Colonic mucosa (tissue), 4 donors: Measurements from ENCODE around the gene FOXK2. TPM values are rescaled to one million over a fixed set of nuclear protein-coding genes. Genes with fewer than 3 reads are reported as not detected.

Experiments
- DNase-seq: peaks from one replicate; pipeline ENCODE4 v3.0.0-alpha.2; 2020
- H3K27ac ChIP-seq: fragments of 200-600 bp; one replicate; pipeline ENCODE4 v1.8.0; 2021
- H3K27me3 ChIP-seq: fragments of 200-600 bp; one replicate; pipeline ENCODE4 v1.8.0; 2021
- H3K36me3 ChIP-seq: fragments of 200-600 bp; one replicate; pipeline ENCODE4 v1.8.0; 2021
- H3K4me1 ChIP-seq: fragments of 200-600 bp; one replicate; pipeline ENCODE4 v1.8.0; 2021; ENCODE audit warnings: mild to moderate bottlenecking
- H3K4me3 ChIP-seq: fragments of 200-600 bp; one replicate; pipeline ENCODE4 v1.8.0; 2021
- H3K9ac ChIP-seq, 2 donors: one replicate each; pipeline ENCODE4 v1.7.0; 2013; ENCODE audit warnings: control low read depth in 2 of 2, low read depth in 2 of 2, low read length in 2 of 2
- H3K9me3 ChIP-seq: fragments of 200-600 bp; one replicate; pipeline ENCODE4 v1.8.0; 2021
- CTCF ChIP-seq: fragments of 200-600 bp; IDR thresholded peaks from one replicate; pipeline ENCODE4 v1.8.0; 2022; ENCODE audit warnings: antibody characterized with exemption, mild to moderate bottlenecking
- intact Hi-C: fragments of 100-400 bp; cut with DNase I; formaldehyde crosslinking; loops from one replicate; pipeline ENCODE4 v1.14.1; 2022
- total RNA-seq, 2 donors: library from RNA; stranded (reverse); fragmentation: NEBNext Ultra II Directional in 1 of 2; extraction: Animal tissue kit (Norgen Biotek cat#: 25700) in 1 of 2; gene quantifications; one replicate each; pipeline ENCODE4 v1.2.1, GENCODE V29; 2021
- donor health status: healthy.
- donor health status: DM: no; HTN: no; CAD: no.
- donor health status: DM: no; HTN: no; CAD: no.

Gene FOXK2
- total RNA-seq, 2 donors from 2014 or later, result 34.8 to 44.5 TPM

- H3K36me3 ChIP-seq, result no peaks in the 10 kb centered on the region
- intact Hi-C loops, result no loop called here
- no peak overlapping the region for H3K9ac ChIP-seq
- no peak overlapping the region for H3K27ac ChIP-seq
- DNase-seq, result no peak
- no peaks in the 10 kb centered on the region for H3K9me3 ChIP-seq
- no peak for TF ChIP-seq CTCF
- peaks cover 6% of the 10 kb centered on the region for H3K4me1 ChIP-seq
- no peak overlapping the region for H3K4me3 ChIP-seq
- H3K27me3 ChIP-seq, result no peaks in the 10 kb centered on the region
Measured at GRCh38 chr17:82491533-82491932, 28.0 kb upstream of the FOXK2 start.

- Histone ChIP-seq H3K4me3 (no peak overlapping the region), H3K27me3 (no peaks in the 10 kb centered on the region), H3K27ac (no peak overlapping the region), H3K9me3 (no peaks in the 10 kb centered on the region), H3K4me1 (peaks cover 9% of the 10 kb centered on the region), H3K9ac (no peak overlapping the region), H3K36me3 (no peaks in the 10 kb centered on the region)
- DNase-seq, result no peak
- intact Hi-C loops, result no loop called here
- TF ChIP-seq CTCF, result no peak
Measured at GRCh38 chr17:82492643-82493225, 26.8 kb upstream of the FOXK2 start.

- no peak for TF ChIP-seq CTCF
- Histone ChIP-seq H3K9me3 (no peaks in the 10 kb centered on the region), H3K27me3 (no peaks in the 10 kb centered on the region), H3K4me1 (peaks cover 9% of the 10 kb centered on the region), H3K9ac (no peak overlapping the region), H3K36me3 (no peaks in the 10 kb centered on the region), H3K27ac (no peak overlapping the region), H3K4me3 (no peak overlapping the region)
- no peak for DNase-seq
- intact Hi-C loops, result no loop called here
Measured at GRCh38 chr17:82493226-82493781, 26.2 kb upstream of the FOXK2 start.

- H3K4me1 ChIP-seq, result peaks cover 9% of the 10 kb centered on the region
- H3K36me3 ChIP-seq, result no peaks in the 10 kb centered on the region
- intact Hi-C loops, result no loop called here
- H3K27me3 ChIP-seq, result no peaks in the 10 kb centered on the region
- peak; percentile 93 for DNase-seq
- H3K27ac ChIP-seq, result no peak overlapping the region
- H3K4me3 ChIP-seq, result no peak overlapping the region
- peak overlapping the region; percentile 36 to 46 for H3K9ac ChIP-seq
- peak; percentile 83 for TF ChIP-seq CTCF
- H3K9me3 ChIP-seq, result no peaks in the 10 kb centered on the region
Measured at GRCh38 chr17:82494236-82495055, 25.1 kb upstream of the FOXK2 start.

- H3K36me3 ChIP-seq, result no peaks in the 10 kb centered on the region
- intact Hi-C loops, result no loop called here
- no peaks in the 10 kb centered on the region for H3K27me3 ChIP-seq
- DNase-seq, result peak; percentile 78
- no peak overlapping the region for H3K27ac ChIP-seq
- peaks cover 9% of the 10 kb centered on the region for H3K4me1 ChIP-seq
- H3K4me3 ChIP-seq, result no peak overlapping the region
- H3K9me3 ChIP-seq, result no peaks in the 10 kb centered on the region
- no peak for TF ChIP-seq CTCF
- peak overlapping the region; percentile 42 to 71 for H3K9ac ChIP-seq
Measured at GRCh38 chr17:82495844-82496528, 23.5 kb upstream of the FOXK2 start.
